ENCODE measurements around the gene STYXL1. TPM values are rescaled to one million over a fixed set of nuclear protein-coding genes. Genes with fewer than 3 reads are reported as not detected.
A peak's percentile ranks its signal among the peaks of the same experiment; 100 is the strongest.
"Not testable (repeated sequence)": the region's sequence is repeated elsewhere in the genome, so short reads cannot be mapped to it uniquely, and the experiment has no call there.

The STYXL1 gene
- total RNA-seq, 1 experiment from 2014 or later = 52.5 TPM

DNA sequence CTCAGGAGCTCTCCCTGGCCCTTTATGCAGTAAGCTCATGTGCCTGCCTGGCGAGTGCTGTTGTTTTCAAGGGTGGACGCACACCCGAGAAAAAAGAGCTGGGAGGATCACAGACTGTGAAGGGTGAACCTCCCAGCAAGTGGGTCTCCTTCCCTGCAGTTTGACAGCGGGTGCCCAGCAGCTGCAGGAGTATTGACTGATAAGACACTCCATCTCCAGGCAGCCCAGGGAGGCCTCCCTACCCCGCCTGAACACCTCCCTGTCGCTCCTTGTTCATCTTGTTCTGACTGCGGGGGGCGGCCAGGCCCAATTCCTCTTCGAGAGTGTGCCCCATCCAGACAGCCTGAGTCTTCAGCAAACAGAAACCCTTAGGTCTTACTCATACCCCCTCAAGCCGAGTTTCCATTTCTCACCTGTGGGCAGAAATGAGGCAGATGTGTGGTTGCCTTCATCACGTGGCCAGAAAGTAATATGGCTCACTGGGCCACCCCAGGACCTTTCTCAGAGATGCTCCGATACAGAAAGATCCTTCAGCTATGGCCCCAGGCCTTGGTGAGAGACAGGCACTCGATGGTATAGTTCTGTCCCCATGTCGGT, 17.3 kb upstream of the STYXL1 start:
- no peak for DNase-seq (ENCODE audit: low read depth)

DNA sequence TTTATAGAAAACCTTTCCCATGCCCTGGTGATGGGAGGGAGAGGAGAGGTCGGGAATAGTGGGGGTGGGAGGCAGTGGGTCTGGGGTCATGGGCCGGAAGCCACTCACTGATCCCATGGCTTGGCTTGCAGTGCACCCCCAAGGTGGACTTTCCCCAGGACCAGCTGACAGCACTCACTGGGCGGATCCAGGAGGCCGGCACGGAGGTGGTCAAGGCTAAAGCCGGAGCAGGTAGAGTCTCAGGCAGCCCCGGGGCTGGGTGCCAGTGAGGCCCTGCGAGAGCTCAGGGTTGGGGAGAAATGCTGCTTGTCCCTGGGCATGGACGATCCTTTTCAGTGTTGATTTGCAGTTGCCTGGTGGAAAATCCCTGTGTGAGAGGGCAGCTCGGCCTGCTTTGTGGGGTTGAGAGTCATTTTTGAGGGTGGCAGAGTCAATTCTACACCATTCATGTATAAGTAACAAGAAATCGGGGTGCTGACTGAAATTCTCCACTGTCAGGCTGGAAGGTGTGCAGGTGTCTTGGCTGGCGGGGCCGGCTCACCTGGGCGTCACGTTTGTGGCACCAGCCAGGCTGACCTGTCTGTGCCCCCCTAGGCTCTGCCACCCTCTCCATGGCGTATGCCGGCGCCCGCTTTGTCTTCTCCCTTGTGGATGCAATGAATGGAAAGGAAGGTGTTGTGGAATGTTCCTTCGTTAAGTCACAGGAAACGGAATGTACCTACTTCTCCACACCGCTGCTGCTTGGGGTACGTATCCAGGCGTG, 16.6 kb upstream of the STYXL1 start:
- DNase-seq (ENCODE audit: low read depth) = no peak

DNA sequence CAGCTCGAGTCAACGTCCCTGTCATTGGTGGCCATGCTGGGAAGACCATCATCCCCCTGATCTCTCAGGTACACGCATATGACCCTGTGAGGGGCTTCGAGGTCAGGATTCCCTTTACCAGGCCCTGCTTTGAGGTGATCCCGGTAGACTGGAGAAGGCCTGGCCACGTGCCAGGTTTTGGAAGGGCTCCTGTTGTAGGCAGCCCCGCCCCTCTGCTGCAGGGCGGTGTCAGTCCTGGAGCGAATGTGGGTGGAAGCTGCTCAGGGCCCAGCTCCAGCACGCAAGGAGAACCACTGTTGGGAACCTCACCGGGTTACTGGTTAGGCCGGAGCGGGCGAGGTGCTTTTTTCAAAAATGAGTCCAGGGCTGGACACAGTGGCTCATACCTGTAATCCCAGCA, 15.7 kb upstream of the STYXL1 start:
- no peak for DNase-seq (ENCODE audit: low read depth)

DNA sequence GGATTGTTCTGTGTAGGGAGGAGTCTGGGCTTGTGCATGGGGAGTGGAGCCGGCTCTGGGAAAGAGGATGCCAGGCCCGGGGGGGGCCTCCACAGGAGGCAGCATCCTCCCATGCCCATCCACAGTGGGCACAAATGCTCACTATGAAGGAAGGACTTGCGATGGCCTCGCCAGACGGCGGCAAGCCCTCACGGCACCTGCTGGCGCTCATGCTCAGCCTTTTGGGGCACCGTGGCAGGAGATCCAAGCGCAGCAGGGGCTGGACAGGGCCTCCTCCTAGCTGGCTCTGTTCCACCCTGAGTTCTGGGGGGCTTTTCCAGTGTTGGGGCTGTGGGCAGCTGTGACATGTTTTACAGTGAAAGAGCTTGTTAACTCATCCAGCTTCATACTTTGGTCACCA, 15.3 kb upstream of the STYXL1 start:
- DNase-seq (ENCODE audit: low read depth) = no peak

DNA sequence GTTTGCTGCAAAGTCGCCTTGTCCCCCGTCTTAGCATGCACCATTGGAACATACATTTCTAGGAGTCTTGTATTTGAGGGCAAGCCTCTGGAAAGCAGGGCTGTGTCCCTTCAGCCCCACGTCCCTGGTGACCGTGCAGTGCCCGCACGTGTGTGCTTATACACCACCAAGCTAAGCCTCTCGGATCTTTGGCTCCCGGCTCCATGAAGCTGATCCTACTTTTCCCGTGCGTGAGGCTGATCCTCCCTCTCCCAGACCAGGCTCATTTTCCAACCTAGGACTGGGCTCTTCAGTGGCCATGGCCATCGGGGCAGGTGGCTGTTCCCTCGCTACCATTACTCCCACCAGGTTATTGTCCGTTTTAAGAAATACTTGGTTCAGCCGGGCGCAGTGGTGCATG, 14.5 kb upstream of the STYXL1 start:
- DNase-seq (ENCODE audit: low read depth) = no peak

DNA sequence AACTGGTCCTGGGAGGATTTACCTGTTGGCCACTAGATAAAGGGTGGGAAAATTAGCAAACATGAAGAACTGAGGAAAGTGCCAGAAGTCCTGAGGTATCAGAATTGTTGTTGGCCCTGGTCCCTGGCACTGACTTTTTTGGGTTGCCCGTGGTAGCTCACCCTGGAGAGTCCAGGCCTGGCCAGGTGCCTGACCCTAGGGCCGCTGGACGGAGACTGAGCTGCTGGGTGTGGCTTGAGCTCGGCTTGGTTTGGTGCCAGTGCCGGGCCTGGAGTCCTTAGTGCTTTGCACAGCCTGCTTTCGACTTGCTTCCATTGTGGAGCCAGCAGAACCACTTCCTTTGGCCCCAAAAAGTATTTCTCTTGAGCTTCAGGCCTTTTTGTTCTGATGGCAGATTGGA, 13.0 kb upstream of the STYXL1 start:
- DNase-seq (ENCODE audit: low read depth) = no peak

DNA sequence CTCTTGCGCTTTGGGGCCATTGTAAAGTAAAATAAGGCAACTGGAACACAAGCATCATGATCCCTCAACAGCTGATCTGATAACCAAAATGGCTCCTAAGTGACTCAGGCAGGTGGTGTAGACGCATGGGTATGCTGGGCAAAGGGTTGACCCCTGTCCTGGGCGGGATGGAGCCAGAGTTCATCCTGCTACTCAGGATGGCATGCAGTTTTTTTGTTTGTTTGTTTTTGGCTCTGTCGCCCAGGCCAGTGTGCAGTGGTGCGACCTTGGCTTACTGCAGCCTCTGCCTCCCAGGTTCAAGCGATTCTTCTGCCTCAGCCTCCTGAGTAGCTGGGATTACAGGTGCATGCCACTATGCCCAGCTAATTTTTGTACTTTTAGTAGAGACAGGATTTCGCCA, 10.9 kb upstream of the STYXL1 start:
- not testable (repeated sequence) for DNase-seq (ENCODE audit: low read depth)

DNA sequence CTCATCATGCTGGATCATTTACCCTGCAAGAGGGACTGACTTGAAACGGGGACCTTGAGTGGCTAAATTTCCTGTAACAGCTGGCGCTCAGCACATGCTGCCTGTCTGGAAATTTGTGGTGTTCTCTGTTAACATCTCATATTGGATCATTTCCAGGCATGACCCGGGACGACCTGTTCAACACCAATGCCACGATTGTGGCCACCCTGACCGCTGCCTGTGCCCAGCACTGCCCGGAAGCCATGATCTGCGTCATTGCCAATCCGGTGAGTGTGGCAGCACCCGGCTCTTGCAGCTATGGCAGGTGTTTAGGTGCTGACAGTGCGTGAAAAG, 10.0 kb upstream of the STYXL1 start:
- no peak for DNase-seq (ENCODE audit: low read depth)

DNA sequence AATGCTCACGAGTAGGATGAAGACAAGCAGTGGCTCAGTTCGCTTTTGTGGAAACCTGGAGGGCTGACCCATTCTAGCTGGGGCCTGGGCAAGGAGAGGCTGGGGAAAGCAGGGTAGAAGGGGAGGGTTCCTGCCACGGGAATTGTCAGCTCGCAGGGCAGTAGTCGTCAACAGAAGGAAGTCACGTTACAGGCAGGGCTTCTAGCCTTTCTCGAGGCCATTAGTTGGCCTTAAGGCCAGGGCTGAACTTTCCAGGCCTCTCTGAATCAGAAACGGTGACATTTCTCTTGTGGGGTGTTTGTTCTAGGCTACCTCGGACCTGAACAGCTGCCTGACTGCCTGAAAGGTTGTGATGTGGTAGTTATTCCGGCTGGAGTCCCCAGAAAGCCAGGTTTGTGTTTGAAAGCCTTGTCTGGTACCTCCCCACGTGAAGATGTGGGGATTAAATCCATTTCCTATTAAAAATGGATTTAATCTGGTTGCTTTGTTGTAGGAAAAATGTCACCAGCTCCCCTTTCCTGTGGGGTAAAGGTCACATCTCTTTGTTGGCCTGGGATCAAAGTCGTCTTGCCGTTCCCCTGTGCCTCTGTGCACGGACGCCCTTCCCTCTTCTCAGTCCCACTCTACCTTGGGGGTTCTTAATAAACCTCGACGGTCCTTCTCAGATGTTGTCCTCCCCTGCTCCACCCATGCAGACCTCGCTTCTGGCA, 9.5 kb upstream of the STYXL1 start:
- no peak for DNase-seq (ENCODE audit: low read depth)

DNA sequence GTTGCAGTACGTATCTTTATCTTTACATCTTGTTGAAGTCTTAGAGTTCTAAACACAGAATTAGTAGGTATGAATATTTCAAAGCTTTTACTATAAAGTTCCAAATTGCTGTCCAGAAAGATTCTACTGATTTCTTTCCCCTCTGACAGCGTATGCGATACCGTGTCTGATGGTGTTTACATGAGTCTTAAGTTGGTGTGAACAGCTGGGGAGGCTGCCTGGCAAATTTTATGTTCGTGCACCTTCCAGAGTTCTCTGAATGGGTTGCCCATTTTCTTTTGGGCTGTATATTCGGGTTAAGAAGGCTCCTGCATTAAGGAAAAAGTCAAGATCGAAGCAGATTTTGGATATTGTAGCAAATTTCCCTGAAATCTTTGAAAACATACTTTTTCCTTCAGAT, 8.4 kb upstream of the STYXL1 start:
- DNase-seq (ENCODE audit: low read depth) = no peak

DNA sequence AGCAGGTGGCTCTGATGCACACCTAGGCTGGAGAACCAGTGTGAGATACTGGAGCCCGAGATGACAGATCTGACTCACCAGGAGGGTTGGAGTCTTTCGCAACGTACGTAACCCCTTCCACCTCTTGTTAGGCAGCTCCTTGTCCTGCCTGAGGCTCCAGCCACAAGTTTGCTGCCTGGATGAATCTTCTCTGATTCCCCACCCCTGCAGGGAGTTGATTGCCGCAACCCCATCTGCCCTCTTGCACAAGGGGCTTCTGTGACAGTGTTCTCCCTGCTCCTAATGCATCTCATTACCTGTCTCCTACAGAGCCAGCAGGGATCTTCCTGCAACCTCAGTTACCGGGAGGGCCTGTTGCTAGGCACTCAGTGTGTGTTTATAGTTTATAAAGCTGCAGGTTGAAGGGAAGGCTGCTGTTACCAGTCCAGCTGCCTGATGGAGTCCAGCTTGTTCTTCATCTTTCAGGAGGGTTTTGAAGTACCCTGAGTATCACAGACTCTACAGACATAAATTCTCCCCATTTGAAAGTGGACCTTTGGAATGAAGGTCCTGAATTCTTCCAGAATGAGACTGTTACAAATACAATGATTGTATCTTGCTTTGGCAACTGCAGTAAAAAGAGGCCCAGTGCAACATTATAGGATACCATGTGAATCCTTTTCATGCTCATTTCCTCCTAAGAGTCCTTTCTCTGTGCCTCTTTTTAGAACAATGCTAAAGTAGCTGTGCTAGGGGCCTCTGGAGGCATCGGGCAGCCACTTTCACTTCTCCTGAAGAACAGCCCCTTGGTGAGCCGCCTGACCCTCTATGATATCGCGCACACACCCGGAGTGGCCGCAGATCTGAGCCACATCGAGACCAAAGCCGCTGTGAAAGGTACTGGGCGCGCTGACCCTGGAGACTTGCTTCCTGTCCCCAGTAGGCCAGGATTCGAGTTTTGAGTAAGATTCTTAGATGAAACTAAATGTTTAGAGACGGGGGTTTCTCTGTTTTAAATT, 6.6 kb upstream of the STYXL1 start:
- peak; percentile 51 for DNase-seq (ENCODE audit: low read depth)

DNA sequence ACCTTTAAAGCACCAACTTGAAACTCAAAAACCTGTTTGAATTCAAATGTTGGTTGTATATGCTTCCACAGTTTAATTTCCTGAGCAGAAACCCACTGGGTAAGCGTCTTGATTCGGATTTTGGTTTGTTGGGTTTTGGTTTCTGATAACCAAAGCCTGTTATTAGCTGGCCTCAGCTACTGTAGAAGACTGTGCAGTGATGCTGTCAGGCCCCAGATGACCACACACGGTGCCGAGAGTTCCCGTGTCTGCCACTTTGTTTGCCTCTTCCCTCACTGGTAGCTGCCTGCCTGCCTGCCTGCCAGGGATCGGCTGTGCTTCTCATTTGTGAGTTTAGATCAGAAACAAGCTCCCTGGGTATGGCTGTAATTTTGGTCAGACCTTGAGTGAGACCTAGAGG, 5.7 kb upstream of the STYXL1 start:
- DNase-seq (ENCODE audit: low read depth) = no peak

DNA sequence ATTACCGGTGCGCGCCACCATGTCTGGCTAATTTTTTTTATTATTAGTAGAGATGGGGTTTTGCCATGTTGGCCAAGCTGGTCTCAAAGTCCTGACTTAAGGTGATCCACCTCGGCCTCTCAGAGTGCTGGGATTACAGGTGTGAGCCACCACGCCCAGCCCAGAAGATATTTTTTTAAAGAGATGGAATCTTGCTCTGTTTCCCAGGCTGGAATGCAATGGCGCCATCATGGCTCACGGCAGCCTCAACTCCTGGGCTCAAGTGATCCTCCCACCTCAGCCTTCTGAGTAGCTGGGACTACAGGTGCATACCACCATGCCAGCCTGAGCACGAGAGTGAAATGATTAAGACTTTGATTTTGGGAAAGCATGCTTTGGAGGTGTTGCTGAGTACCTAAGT, 4.9 kb upstream of the STYXL1 start:
- DNase-seq (ENCODE audit: low read depth) = not testable (repeated sequence)

DNA sequence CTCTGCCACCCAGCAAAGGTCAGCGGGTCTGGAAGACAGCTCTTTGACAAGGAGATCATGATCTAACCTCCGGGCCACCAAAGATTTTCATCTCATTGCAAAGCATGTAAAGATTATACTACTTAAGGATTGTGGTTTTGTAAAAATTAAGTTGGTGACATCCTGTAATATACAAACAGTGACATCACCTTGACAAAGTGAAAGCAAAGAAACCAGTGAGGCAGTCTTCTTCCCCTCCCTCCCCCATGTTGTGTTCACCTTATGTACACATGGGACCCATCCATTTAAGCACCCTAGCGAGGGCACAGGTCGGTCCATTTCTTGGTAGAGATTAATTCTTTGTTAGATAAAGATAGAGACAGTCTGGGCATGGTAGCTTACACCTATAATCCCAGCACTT, 4.0 kb upstream of the STYXL1 start:
- no peak for DNase-seq (ENCODE audit: low read depth)

DNA sequence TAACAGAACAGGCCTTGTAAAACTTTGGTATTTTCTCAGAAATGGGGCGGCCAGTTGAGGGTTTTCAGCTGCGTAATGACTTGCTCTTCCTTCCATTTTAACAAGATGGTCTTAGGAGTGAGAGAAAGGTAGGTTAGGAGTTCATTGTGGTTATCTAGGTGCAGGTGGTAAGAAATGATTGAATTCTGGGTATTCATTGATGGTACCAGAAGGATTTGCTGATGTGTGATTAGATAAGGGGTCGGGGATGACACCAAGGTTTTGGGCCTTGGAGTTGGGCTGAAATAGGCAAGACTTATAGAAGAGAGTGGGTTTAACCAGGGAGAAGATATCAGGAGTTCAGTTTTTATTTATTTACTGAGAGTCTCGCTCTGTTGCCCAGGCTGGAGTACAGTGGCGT, 2.7 kb upstream of the STYXL1 start:
- DNase-seq (ENCODE audit: low read depth) = no peak

DNA sequence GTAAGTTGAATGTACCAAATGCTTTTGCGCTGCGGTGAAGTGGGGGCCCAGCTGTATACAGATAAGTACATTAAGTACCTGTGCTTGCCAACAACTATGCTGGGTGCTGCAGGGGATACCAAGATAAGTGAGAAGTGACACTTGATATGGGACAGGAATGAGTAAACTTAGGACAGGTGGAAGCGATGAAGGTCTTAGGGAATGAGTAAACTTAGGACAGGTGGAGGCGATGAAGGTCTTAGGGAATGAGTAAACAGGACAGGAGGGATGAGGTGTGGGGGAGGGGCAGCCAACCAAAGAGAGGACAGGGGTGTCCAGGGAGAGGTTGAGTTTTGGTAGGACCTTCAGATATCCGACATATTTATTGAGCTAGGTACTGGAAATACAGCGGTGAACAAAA, 1.5 kb upstream of the STYXL1 start:
- no peak for DNase-seq (ENCODE audit: low read depth)

DNA sequence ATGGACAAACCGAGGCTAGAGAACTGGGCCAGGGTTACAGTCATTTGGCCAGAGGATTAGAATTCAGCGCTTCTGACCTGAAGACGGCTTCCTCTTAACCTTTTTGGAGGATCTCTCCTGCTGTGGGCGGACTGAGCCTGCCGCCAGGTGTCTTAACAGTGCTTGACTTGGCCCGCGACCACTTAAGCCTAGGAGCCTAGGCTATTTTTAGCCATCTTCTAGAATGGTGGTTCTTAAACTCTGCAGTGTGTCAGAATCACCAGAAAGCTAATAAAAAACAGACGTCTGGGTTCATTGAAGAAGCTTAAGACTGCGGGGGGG, 828 bp upstream of the STYXL1 start:
- DNase-seq (ENCODE audit: low read depth) = no peak

DNA sequence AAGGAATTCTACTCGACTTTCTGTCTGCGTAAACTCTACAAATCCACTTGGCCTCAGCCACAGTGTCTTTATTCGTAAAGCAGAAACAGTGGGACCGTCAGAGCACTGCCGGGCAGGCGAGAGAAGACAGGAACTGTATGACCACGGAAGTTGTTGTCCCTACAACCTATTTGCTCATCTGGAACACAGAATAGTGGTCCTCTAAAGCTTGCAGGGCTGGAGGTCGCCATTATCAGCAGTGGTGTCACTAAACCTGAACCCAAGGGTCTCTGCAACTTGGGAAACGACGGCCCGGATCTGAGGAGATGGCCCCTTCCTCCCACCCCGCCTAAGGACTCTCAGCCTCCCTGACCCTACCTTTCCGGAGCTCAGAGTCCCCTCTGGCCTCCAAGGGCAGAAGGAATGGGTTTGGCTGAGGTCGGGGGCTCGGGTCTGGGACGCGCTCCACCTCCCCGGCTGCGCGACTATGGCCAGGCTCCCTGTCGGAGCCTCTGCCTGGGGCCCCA, 442 bp downstream of the STYXL1 start:
- DNase-seq (ENCODE audit: low read depth) = no peak

DNA sequence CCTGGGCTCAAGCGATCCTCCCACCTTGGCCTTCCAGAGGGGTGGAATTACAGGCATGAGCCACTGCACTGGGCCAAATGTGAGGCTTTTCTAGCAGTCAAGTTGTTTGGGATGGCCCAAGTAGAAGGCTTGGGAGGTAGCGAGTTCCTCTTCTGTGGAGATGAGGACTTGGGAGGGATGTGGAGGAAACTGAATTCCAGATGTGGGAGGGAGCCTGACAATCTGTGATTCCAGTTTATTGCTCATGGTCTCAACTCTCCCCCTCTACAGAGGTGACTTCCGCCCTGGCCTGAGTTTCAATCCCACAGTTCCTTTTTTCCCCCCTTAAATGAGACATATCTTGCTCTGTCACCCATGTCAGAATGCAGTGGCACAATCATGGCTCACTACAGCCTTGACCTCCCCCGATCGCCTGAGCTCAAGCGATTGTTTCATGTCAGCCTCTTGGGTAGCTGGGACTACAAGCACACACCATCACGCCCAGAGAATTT, 3.4 kb downstream of the STYXL1 start:
- no peak for DNase-seq (ENCODE audit: low read depth)

DNA sequence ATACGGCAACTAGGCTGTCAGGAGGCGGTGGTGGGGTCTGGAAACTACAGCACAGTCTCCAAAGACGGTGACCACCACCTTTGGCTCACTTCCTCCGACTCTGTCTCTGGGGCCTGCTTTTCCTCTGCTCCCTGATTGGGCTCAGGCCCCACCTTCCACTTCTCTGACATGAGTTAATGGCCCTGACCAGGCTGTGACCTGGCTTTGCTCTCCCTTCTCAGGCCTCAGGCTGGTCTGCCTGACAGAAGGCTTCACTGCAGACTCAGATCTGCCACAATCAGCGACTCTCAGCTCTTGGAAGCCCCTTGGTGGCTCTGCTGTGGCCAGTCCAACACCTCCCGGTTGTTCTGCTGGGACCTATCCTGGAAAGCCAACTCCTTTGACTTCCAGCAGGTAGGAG, 7.7 kb downstream of the STYXL1 start:
- DNase-seq (ENCODE audit: low read depth) = no peak

DNA sequence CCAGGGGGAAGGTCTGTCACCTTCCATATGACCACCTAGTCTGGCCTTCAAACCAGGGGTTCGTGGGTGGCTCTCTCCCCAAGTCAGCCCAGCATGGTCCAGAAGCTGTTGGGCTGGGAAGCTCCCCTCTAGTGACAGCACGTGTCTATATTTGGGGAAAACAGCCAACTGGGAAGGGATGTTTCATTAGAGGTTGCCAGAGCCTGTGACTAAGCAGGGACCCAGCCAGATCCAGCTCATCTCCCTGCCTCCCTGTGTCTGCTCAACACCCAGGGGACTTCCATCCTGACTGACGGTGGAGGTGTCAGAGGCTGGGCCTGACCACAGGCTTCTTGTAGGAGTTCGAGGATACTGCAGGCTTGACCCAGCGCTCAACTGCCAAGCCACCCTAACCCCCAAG, 10.5 kb downstream of the STYXL1 start:
- peak; percentile 82 for DNase-seq (ENCODE audit: low read depth)

DNA sequence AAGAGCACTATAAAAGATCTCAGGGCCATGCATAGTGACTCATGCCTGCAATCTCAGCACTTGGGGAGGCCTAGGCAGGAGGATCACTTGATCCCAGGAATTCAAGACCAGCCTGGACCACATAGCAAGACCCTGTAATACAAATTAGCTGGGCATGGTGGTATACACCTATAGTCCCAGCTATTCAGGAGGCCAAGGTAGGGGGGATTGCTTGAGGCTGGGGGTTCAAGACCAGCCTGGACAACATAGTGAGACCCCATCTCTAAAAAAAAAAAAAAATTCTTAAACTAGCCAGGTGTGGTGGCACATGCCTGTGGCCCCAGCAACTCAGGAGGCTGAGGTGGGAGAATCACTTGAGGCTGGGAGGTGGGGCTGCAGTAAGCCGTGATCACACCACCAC, 15.8 kb downstream of the STYXL1 start:
- DNase-seq (ENCODE audit: low read depth) = no peak
